Esophagus squamous epithelium (tissue), 4 donors: ENCODE results near the gene PARD3B.

Source experiments
- POLR2A ChIP-seq, 4 donors: fragments of 450-650 bp; IDR thresholded peaks; one replicate each; pipeline ENCODE4 v1.6.1; 2017; ENCODE audit warnings: antibody characterized with exemption in 4 of 4, mild to moderate bottlenecking in 4 of 4, moderate library complexity in 3 of 4
- TF ChIP-seq, protein P1 (sequence below), 6 experiments: fragments of 450-650 bp in 4 of 6; fragments of 200-600 bp in 2 of 6; sonication (generic) in 2 of 6; IDR thresholded peaks; one replicate each; pipeline ENCODE4 v1.5.1; 2016 to 2019; ENCODE audit warnings: antibody characterized with exemption in 6 of 6, mild to moderate bottlenecking in 4 of 6, moderate library complexity in 4 of 6

DNA sequence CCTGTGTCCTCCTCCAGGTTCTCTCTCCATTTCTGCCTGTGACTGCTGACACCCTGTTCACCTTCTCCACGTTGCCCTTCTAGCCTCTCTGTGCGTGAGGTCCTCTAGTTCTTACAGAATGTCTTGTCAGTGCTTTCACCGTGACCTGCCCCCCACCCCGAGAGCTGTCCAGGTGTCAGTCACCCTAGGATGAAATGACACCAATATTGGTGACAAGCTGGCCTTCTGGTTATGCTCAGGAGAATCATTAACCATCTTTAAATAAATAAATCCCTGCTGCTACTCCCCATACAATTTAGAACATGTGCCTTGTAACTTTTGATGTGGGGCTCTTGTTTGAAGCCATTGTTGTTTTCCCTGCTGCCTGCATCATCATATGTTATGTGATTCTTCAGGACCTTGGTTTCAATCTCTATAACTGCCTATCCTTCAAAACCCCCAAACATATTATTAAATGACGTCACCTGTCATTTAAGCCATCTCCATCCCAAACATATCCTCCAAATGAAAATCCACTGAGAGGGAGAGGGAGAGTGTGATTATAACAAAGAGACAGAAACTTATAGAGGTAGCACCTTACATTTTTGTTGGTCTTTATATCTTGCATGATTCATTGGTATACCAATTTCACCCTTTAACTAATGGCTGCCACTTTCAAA is 496.3 kb downstream of the PARD3B start:
- TF ChIP-seq, protein P1, sequence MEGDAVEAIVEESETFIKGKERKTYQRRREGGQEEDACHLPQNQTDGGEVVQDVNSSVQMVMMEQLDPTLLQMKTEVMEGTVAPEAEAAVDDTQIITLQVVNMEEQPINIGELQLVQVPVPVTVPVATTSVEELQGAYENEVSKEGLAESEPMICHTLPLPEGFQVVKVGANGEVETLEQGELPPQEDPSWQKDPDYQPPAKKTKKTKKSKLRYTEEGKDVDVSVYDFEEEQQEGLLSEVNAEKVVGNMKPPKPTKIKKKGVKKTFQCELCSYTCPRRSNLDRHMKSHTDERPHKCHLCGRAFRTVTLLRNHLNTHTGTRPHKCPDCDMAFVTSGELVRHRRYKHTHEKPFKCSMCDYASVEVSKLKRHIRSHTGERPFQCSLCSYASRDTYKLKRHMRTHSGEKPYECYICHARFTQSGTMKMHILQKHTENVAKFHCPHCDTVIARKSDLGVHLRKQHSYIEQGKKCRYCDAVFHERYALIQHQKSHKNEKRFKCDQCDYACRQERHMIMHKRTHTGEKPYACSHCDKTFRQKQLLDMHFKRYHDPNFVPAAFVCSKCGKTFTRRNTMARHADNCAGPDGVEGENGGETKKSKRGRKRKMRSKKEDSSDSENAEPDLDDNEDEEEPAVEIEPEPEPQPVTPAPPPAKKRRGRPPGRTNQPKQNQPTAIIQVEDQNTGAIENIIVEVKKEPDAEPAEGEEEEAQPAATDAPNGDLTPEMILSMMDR (IDR thresholded peaks at IDR 0.05): no peak
- TF ChIP-seq POLR2A (IDR thresholded peaks at IDR 0.05): no peak
